Measurements from ENCODE around the gene TENM4.
"Not testable (repeated sequence)": the region's sequence is repeated elsewhere in the genome, so short reads cannot be mapped to it uniquely, and the experiment has no call there.

Gene TENM4

DNA sequence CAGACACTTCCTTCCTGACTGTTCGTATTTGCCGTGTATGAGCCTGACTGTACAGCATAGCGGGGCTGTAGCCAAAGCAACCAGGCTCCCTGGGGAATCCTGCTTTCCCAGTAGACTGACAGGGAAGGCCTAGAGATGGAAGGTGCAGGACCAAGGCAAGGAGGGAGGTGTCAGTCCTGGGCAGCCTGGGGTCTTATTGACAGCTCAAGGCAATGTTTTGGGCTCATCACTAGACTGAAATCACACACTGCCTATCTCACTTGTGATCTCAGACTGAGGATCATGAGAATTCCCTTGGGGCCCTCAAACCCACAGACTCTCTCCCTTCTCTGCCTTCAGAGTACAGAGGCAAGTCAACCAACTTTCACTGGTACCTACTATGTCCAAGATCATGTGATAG, 519.3 kb downstream of the TENM4 start:
- DNase-seq, result no peak

DNA sequence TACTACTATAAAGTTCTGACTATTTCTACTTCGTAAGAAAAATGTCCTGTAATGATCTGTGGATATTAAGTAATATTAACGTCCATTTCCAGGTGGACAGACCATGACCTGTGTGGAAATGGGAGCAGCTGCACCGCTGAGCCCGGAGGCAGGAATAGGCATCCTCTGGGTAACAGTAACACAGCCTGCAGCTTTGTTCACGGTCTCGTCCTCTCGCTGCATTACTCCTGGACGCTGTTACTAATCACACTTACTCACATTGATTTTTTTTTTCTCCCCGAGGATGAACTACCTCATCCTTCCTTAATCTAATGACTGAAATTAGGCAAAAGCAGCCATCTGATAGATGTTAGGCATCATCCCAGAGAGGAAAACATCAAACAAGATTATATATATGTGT, 520.5 kb downstream of the TENM4 start:
- DNase-seq, result no peak

DNA sequence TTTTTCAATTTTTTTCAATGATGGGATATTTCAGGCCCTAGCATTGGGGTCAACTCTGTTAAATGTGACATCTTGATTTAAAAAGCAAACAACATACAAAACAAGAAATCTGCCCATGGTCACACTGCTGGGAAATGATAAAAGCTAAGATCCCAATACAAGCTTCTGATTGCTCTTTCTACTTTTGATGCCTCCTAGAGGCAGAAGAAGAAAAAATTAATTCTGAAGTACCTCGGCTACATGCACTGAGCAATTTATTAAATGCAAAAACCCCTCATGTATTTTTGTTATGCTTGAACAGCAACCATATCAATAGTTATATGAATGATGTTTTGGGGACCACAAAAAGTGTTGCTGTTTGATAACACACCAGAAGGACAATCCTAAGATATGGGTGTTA, 524.1 kb downstream of the TENM4 start:
- DNase-seq, result no peak

DNA sequence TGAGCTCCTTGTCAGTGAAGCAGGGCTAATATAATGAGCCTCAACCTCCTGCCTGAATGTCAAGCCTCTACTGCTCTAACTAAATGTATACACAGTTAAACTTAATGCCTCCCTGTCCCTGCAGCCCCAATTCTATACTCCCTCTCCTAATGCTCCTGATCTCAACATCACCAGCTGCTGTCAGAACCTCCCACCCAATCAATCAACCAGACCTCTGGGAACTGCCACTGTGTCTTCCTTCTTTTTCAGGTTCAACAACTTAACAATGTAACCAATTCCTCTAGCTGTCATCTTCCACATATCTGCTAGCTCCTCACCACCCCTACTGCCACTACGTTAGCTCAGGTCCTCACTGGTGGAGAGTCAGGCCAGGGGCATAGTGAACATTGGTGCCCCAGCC, 526.3 kb downstream of the TENM4 start:
- no peak for DNase-seq

DNA sequence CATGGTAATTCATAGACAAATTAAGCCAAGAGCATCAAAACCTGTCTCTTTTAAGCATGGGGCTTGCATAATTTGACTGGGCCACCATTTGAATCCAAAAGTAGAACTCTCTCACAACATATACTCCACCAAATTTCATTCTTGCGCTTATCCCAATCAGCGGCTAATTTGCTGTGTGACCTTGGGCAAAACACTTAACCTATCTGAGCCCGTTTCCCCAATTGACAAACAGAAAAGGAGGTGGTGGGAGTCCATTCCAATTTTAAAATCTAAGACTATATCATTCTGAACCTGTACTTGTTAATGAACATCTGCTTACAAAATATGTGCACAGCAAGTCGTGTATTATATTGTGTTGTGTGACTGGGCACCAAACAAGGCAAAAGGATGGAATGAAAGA, 528.1 kb downstream of the TENM4 start:
- DNase-seq, result no peak

DNA sequence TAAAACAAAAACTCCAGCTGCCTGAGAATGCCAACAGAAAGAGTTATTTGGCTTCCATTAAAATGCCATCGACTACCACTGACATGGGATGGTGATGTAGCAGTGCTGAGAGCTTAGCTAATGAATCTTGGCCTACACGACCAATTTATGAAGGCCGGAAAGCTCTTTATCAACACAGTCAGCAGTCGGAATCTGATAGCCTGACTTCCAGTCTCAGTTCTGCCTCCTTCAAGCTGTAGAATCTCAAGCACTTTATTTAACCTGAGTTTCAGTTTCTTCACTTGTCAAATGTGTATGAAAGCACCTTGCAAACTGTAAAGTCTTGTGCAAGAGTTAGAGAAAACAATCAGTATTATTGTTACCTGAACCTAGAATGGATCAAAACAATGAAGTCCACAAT, 530.5 kb downstream of the TENM4 start:
- DNase-seq, result no peak

DNA sequence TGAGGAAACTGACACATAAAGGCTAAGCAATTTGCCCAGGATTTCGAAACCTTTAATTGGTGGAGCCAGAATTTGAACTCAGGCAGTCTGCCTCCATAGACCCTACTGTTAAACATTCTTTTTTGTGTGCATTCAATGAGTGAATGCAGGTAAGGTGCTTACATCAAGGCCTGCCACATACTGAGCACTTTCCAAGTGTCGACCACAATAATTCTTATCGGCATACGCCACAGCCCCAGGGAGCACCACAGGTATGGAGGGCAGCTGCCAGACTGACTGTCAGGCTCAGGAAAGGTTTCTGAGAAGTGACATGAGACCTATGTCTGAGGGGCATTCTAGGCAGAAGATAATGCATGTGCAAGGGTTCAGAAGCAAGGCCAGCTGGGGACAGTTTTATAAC, 531.4 kb downstream of the TENM4 start:
- no peak for DNase-seq

DNA sequence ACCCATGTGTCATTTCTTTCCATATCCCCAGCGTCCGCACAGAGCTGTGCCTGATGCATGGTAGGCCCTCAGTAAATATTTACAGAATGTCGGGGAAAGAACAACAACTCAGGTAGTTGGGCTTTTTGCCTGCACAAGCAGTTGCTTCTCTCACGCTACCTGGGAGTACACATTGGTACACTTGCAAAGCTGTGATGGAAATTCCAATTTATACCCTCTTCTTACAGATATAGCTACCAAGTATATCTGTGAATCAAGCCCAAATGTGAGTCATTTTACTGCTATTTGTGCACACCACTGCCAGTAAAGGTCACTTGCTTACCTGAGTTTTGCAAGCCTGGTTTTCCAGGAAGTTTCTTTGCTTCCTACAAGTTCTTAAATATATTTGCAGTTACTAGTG, 533.2 kb downstream of the TENM4 start:
- no peak for DNase-seq

DNA sequence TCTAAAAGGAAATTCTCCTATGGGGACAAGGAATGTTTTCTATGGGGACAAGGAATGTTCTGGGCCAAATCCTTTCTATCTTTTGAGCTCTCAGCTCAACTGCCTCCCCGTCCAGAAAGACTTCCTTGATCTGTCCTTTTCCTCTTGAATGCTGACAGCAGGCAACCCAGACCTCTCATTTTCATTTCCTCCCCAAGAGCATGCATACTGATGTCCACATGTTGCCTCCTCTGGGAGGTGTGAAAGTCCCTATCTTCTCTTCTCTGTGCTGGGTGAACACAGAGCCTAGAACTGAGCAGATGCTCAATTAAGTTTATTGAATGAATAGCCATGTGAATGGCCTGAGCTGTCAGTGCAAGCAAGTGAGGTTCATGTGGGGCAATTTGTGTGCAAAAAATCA, 534.3 kb downstream of the TENM4 start:
- no peak for DNase-seq

DNA sequence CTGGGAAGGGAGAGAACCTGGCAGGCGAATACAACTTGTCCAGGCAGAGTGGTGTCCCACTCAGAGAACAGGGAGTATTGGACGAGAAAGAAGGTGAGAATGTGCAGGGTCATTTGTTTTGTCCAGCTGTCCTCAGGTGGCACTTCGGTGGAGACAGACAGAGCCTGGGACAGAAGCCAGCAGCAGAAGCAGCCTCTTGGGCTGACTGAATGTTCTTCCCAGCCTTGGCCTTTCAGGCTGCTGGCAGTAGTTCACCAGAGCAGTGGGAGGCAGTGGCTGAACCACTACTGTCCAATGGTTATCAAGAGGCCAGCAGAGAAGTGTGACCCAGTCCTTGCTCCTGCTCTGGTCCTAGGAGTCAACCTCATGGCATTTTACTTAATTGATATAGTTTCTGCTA, 535.1 kb downstream of the TENM4 start:
- DNase-seq, result no peak

DNA sequence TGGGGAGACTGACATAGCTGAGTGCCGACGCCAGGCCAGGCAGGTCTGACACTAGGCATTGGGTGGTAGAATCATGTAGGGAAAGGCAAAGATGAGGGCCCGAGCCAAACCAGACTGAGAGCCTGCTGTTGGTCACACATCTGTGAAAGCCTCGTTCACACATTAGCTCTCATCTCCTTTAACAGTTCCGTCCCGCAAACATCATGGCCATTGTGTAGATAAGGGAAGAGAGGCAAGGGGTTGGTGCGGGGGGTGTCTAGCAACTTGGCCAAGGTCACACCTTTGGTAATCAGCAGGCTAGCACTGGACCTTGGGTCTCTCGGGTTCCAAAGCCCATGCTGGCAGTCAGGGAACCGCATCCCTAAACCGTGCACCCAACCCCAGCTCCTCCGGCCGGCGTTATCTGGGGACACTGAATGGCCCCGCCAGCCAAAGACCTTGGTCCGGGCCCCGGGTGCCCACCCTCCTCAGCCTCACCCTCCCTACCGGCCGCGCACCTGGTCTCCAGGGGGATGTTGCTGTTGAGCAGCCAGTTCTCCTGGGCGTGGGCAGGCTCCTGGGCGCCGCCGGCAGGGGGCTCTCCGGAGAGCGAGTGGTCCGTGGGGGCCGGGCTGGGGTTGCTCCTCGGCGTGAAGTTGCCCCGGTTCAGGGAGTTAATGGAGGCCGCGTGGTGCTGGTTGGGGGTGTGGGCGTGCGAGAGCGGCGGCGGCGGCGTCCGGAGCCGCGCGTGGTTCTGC, 537.9 kb downstream of the TENM4 start:
- no peak for DNase-seq

DNA sequence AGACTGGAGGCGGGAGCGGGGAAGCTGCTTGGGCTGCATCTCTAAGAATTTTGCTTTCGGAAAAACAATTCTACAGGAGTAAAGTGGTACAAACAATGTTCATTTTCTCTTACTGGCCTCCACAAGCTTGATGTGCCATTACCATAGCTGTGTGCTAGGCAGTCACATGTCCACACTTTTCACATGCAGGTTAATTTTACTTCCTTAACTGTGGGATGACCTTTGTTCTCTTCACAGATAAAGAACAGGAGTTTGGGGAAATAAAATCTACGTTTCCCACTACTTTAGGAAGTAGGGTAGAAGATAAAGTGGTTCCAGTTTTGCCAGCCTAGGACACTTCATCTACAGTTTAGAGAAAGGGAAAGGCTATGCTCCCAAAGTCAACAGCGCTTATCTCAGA, 539.0 kb downstream of the TENM4 start:
- DNase-seq, result no peak

DNA sequence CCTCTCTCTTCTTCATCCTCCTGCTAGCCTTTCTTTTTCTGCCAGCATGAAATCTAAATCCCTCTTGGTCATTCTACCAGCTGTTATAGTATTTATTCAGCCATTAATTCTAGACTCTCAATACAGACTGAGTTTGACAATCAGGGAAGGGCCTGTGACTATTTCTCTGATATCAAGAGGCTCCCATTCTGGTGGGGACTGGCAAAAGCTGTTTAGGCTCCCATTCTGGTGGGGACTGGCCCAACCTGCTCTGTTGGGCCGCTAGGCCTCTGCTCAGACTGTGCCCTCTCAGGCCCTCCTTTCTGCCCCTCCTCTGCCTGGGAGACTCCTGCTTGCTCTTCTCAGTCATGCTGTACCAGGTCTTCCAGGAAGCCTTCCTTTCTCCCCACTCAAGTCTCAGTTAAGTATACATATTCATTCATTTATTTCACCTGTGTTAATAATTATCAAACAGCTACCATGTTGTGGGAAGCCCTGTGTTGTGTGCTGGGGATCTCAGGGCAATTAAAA, 542.5 kb downstream of the TENM4 start:
- no peak for DNase-seq

DNA sequence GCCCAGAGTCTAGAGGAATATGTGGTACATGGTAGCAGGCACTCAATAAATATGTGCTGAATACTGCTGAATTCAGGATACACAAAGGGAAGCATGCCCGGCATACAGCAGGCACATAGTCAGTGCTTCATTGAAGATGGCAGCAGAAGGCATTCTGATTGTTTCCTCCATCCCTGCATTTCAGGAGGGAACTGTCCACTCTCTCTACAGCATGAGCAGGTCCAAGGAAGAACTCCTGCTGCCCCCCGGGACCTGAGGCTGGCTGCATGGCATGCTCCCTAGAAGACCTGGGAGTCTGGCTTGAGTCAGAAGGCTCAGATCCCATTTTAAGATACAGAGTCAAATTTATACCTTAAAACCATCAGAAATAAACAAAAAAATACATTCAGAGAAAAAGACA, 546.8 kb downstream of the TENM4 start:
- no peak for DNase-seq

DNA sequence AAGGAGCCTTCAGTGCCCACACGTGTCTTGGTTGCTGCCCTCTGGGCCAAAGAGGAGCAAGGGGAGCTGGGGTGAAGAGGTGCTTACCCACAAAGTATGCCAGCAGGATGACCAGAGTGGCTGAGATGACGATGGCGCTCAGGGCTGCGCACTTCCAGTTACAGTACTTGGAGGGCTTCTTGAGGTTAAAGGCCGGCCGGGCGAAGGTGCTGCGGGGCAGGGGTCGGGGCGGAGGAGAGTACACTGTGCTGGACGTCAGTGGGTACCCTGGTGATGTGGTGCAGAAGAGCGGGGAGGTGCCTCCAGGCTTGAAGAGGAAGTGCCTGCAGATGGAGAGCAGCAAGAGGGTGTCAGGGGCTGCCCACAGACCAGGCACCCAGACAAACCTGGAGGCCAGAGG, 551.1 kb downstream of the TENM4 start:
- no peak for DNase-seq

DNA sequence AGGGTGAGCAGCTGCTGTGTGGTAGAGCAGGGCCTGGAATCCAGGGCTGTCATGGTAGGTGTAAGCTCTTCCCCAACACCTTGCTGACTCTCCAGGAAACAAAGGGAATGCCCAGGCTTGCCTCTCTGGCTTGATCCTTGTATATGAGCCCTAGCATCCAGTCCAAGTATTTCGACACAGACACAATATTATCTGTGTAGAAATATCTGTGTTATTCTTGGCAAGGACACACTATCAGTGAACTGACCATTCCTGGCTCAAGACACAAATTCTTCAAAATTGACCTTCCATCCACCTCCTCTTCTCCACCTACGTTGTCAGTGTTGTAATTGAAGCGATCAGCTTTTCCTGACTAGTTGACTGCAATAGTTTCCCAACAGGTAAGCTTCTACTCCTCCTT, 554.2 kb downstream of the TENM4 start:
- DNase-seq, result no peak

DNA sequence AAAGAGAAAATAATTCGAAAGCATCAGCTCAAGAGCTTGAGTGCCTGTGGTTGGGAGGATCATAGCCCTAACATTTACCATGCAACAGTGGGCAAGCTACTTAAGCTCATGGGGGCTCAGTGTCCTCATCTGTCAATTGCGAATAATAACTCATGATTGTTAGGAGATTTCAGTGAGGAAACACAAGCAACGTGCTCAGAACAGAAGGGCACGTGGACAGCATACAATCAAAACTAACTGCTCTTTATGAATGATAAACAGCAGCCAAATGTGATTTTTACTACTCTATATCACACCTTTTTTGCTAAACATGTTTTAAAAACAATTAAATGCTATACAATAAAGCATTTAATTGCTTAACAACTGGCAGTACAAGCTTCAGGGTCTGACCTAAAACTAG, 556.1 kb downstream of the TENM4 start:
- no peak for DNase-seq

DNA sequence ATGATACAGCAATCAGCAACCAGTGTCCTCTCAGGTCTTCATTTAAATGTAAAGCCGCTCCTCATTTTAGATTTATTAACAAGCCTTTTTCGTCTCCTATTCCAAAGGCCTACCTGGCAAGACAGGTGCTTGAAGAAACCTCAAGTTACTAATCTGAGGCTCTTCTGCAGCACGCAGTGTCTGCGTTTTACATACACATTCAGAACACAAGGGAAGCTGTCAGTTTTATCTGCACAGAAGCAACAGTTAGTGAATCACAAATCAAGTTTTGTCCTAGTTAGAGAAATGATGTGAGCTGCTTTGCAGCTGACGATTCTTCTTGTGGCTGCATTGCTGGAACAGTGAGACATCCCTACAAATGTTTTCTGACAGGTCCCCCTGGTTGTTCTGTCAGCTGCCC, 557.3 kb downstream of the TENM4 start:
- DNase-seq, result no peak

DNA sequence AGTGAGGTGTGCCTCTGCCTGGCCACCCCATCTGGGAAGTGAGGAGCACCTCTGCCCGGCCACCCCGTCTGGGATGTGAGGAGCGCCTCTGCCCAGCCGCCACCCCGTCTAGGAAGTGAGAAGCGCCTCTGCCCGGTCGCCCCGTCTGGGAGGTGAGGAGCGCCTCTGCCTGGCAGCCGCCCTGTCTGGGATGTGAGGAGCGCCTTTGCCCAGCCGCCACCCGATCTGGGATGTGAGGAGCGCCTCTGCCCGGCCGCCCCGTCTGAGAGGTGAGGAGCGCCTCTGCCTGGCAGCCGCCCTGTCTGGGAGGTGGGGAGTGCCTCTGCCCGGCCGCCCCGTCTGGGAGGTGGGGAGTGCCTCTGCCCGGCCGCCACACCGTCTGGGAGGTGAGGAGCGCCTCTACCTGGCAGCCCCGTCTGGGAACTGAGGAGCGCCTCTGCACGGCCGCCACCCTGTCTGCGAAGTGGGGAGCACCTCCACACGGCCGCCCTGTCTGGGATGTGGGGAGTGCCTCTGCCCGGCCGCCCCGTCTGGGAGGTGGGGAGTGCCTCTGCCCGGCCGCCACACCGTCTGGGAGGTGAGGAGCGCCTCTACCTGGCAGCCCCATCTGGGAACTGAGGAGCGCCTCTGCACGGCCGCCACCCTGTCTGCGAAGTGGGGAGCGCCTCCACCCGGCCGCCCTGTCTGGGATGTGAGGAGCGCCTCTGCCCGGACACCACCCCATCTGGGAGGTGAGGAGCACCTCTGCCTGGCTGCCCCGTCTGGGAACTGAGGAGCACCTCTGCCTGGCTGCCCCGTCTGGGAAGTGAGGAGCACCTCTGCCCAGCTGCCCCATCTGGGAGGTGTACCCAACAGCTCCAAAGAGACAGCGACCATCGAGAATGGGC, 561.5 kb downstream of the TENM4 start:
- DNase-seq, result not testable (repeated sequence)

DNA sequence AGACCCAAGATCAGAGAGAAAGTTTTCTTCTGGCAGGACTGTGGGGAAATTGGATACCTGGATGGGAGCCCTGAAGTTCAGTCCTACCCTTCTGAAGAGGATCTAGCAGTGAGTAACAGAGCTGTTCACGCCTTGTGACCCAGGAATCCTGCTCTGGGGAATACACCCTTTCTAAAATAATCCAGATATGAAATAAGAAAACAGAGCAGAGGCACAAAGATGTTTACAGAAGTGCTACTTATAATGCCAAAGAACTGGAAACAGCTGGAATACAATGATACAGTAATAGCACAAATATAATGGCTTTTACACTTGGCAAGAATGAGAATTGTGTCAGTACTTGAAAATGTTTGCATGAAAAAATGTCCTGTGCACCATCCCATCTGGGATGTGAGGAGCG, 562.2 kb downstream of the TENM4 start:
- no peak for DNase-seq

DNA sequence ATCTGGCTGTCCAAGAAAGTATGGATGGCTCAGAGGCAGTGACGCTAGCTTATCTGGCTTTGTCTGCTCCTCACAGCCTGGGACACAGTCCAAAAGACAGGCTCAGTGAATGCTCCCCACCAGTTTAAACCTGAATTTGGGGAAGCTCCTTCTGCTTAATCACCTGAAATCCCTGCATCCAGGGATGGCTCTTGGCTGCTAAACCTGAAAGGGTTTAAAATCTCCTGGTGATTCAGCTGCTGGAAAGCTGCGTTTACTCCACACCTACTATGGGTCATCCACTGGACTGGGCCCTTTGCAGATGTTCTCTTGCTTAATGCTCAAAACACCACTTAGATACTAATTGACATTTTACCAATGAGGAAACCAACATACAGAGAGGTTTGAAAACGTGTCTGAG, 564.2 kb downstream of the TENM4 start:
- DNase-seq, result no peak

DNA sequence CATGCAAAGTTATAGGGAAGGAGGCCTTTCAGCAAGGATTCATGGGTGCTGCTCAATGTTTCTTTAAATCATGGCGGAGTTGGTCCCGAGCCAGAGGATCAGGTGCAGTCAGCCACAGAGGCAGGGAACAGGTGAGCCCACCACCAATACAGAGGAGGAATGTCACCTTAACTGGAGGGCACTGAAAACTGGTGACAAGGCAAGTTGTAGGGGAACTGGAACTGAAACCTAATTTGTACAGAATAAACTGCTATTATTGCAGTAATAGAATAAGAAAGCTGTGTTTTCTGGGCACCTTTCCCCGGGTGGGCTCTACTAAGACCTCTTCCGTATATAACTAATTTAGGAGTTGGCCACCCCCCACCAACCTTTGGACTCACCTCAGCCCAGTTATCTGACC, 570.2 kb downstream of the TENM4 start:
- no peak for DNase-seq

DNA sequence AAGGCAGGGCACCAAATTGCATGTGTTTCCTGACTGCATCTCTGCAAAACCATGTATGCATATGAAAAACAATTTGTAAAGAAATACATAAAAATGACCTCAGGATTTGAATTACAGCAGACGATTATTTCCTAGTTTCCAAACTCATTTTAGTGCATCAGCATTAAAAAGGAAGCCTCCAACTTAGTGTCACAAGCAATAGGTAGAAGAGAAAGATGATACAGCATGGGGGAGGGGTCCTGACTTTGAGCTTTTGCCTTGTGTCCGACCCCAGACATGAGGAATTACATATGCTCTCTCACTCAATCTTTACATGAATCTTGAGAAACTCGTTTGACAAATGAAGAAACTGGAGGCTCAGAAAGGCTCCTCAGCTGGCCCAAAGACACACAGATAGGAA, 571.5 kb downstream of the TENM4 start:
- DNase-seq, result no peak

DNA sequence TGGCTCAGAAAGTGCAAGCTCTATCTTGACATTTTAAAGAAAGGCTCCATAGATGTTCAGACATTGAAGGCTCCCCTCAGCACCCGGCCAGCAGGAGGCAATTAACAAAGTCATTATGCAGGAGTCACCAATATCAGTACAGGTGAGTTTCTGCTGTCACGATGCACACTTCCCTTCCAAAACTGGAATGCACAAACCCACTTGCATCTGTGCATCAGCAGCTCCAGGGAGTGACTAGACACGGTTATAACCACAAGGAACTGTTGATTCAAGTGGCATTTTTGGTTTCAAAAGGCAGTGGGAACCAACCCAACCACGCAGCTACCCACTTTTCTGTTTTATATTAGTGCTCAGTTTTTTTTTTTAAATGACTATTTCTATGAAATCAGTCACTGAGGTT, 572.3 kb downstream of the TENM4 start:
- DNase-seq, result no peak

All from NCI-H1694 treated with DMSO at 0.1 percent for 48 hours (cell line).